OCI-LY3 (cell line): ENCODE data around the gene AMBN.

Source experiments
- EZH2phosphoT487 ChIP-seq: fragments of 200-600 bp; shearing (Covaris generic); IDR thresholded peaks from 2 replicates; pipeline ENCODE4 v1.6.1; 2018; ENCODE audit warnings: antibody characterized with exemption, mixed run types, low read depth
- TF ChIP-seq, protein P1 (sequence below): fragments of 200-600, 300-600 bp; sonication (generic); IDR thresholded peaks from 2 replicates; pipeline ENCODE4 v1.5.1; 2014; ENCODE audit warnings: antibody characterized with exemption, low read length, low read depth

DNA sequence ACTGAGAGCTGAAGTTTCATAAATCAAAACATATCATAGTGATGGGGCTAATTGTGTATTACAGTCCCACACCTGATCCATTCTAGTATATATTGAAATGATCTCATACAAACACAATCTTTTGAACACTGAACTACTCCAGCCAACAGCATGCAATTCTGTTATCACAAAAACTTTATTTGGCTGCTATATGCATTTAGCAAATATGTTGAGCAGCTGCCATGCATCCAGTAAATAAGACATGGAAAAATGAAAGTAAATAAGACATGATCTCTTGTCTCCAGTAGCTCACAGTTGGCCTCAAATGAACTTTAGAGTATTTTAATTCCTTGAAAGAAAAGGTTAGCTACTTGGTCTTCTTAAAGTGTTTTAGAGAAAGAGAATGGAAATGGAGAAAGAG is 2.1 kb downstream of the AMBN start:
- TF ChIP-seq, protein P1, sequence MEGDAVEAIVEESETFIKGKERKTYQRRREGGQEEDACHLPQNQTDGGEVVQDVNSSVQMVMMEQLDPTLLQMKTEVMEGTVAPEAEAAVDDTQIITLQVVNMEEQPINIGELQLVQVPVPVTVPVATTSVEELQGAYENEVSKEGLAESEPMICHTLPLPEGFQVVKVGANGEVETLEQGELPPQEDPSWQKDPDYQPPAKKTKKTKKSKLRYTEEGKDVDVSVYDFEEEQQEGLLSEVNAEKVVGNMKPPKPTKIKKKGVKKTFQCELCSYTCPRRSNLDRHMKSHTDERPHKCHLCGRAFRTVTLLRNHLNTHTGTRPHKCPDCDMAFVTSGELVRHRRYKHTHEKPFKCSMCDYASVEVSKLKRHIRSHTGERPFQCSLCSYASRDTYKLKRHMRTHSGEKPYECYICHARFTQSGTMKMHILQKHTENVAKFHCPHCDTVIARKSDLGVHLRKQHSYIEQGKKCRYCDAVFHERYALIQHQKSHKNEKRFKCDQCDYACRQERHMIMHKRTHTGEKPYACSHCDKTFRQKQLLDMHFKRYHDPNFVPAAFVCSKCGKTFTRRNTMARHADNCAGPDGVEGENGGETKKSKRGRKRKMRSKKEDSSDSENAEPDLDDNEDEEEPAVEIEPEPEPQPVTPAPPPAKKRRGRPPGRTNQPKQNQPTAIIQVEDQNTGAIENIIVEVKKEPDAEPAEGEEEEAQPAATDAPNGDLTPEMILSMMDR, result no peak
- no peak for TF ChIP-seq EZH2phosphoT487
